ENCODE data around the gene DPP6.

DPP6 gene

GRCh38 chr7:154242709-154243108 is 190.5 kb downstream of the DPP6 start:
- Histone ChIP-seq H3K27me3 (no peaks in the 10 kb centered on the region), H3K4me3 (ENCODE audit: low read depth, low read length) (no peak overlapping the region), H3K9me3 (peaks cover 4% of the 10 kb centered on the region; the same call in 1 of the 2 replicates), H3K4me1 (no peaks in the 10 kb centered on the region), H3K36me3 (no peaks in the 10 kb centered on the region; the same call in none of the 2 replicates)
- TF ChIP-seq, protein P1, sequence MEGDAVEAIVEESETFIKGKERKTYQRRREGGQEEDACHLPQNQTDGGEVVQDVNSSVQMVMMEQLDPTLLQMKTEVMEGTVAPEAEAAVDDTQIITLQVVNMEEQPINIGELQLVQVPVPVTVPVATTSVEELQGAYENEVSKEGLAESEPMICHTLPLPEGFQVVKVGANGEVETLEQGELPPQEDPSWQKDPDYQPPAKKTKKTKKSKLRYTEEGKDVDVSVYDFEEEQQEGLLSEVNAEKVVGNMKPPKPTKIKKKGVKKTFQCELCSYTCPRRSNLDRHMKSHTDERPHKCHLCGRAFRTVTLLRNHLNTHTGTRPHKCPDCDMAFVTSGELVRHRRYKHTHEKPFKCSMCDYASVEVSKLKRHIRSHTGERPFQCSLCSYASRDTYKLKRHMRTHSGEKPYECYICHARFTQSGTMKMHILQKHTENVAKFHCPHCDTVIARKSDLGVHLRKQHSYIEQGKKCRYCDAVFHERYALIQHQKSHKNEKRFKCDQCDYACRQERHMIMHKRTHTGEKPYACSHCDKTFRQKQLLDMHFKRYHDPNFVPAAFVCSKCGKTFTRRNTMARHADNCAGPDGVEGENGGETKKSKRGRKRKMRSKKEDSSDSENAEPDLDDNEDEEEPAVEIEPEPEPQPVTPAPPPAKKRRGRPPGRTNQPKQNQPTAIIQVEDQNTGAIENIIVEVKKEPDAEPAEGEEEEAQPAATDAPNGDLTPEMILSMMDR (IDR thresholded peaks at IDR 0.05; ENCODE audit: low read depth, low read length) = peak; percentile 32
- DNase-seq = no peak

DNA sequence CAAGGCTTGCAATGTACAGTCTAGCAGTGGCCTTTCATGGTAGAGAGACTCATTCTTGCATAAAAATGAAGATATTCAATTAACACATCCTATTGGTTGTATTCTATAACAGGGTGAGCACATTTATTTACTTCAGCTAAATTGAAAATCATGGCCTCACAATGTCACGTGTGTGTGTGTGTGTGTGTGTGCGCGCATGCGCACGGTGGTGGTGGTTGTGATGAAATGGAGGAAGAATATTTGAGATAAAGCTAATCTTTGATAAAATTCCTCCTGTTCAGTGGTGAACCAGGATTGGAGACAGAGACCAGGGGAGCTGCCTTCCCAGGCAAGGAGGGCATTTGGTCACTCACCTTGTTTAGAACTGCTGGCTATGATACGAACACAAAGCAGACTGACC is 199.8 kb downstream of the DPP6 start:
- TF ChIP-seq, protein P1 (IDR thresholded peaks at IDR 0.05; ENCODE audit: low read depth, low read length) = no peak
- H3K4me1 ChIP-seq = peaks cover 8% of the 10 kb centered on the region
- DNase-seq = no peak
- H3K27me3 ChIP-seq = no peaks in the 10 kb centered on the region
- no peaks in the 10 kb centered on the region for H3K9me3 ChIP-seq
- H3K4me3 ChIP-seq (ENCODE audit: low read depth, low read length) = no peak overlapping the region
- no peaks in the 10 kb centered on the region for H3K36me3 ChIP-seq

DNA sequence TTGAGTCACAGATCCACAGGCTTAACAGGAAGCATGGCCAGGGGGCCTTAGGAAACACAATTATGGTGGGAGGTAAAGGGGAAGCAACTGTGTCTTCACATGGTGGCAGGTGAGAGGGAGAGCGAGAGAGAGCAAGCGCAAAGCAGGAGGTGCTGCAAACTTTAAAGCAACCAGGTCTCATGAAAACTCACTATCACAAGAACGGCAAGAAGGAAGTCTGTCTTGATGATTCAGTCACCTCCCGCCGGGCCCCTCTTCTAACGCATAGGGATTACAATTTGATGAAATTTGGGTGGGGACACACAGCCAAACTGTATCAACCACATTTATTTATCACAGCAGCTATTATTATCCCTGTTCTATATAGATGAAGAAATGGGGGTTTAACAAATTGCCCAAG is 201.6 kb downstream of the DPP6 start:
- DNase-seq = no peak

DNA sequence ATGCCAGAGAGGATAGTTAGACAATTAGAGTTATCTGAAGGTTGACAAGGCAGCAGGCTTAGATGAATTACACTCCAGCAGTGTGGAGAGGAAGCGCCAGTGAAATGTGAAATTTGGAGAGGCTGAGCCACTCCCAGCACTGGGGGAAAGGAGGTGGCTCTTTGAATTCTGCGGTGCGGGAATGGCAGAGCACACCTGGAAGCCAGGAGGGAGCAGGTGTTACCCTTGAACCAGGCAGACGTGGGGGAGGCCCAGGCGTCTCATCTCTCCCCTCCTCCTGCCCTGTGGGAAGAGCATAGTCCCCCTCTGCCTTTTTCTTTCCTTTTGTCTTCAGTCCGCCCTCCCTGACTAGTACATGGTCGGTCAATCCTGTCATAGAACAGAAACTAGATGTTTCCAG is 203.1 kb downstream of the DPP6 start:
- H3K36me3 ChIP-seq = no peaks in the 10 kb centered on the region
- H3K27me3 ChIP-seq = no peaks in the 10 kb centered on the region
- TF ChIP-seq, protein P1 (IDR thresholded peaks at IDR 0.05; ENCODE audit: low read depth, low read length) = no peak
- no peak overlapping the region for H3K4me3 ChIP-seq (ENCODE audit: low read depth, low read length)
- no peaks in the 10 kb centered on the region for H3K9me3 ChIP-seq
- H3K4me1 ChIP-seq = no peaks in the 10 kb centered on the region; the same call in 1 of the 2 replicates
- no peak for DNase-seq

More for the DNA sequence above, 201.6 kb downstream of the DPP6 start:
- Histone ChIP-seq H3K9me3 (no peaks in the 10 kb centered on the region), H3K4me1 (peaks cover 8% of the 10 kb centered on the region), H3K4me3 (ENCODE audit: low read depth, low read length) (no peak overlapping the region), H3K36me3 (no peaks in the 10 kb centered on the region), H3K27me3 (no peaks in the 10 kb centered on the region)
- TF ChIP-seq, protein P1 (IDR thresholded peaks at IDR 0.05; ENCODE audit: low read depth, low read length) = no peak

DNA sequence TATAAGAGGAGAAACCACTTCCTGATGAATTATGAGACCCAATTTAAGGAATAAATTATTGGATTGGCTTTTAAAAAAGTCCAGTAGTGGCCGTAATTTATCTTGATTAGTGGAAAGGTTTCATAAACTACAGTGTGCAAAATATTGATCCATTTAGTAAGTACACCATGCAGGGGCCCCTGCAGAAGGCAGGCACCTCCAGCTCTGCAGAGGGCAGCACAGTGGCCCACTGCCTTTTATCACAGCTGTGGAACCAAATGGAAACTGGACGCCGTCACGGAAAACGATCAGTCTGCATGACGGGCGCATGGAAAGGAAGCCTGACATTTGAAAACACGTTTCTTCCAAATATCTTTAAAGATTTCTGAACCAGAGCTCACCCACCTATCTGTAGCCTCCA is 204.0 kb downstream of the DPP6 start:
- Histone ChIP-seq H3K4me1 (no peaks in the 10 kb centered on the region; the same call in 1 of the 2 replicates), H3K4me3 (ENCODE audit: low read depth, low read length) (no peak overlapping the region), H3K36me3 (no peaks in the 10 kb centered on the region), H3K9me3 (no peaks in the 10 kb centered on the region), H3K27me3 (no peaks in the 10 kb centered on the region)
- DNase-seq = no peak
- TF ChIP-seq, protein P1 (IDR thresholded peaks at IDR 0.05; ENCODE audit: low read depth, low read length) = no peak

DNA sequence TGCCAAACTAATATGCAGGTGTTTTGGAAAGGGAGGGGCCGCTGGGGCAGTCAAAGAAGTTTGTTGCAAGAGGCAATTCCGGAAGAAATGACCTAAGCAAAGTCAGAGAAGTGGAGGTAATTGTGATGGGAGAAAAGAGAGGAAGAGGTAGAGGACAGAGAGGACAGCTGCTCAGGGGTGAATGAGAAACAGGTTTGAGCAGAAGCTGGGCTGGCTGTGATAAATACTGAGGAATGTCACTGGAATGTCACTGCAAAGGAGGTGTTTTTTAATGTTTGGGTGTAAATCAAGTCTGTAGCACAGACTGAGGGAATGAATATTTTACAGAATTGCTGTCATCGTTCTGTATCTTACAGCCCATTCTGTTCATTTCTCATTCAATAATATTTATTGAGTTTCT is 207.2 kb downstream of the DPP6 start:
- no peak for DNase-seq
- Histone ChIP-seq H3K4me3 (ENCODE audit: low read depth, low read length) (no peak overlapping the region), H3K36me3 (no peaks in the 10 kb centered on the region), H3K4me1 (peaks cover 4% of the 10 kb centered on the region; the same call in 1 of the 2 replicates), H3K9me3 (no peaks in the 10 kb centered on the region), H3K27me3 (no peaks in the 10 kb centered on the region)
- TF ChIP-seq, protein P1 (IDR thresholded peaks at IDR 0.05; ENCODE audit: low read depth, low read length) = no peak

All from BE2C (cell line).